AG04450 (cell line): ENCODE measurements around the gene TFDP1. TPM values are rescaled to one million over a fixed set of nuclear protein-coding genes. Genes with fewer than 3 reads are reported as not detected.

Experiments
- CTCF ChIA-PET: fragments of 300-600, 350-600 bp; formaldehyde crosslinking; extraction: SDS; loops from one replicate; lab custom pipeline; 2022; ENCODE audit warnings: antibody characterized with exemption, inconsistent platforms; lab: Charles Lee
- POLR2A ChIA-PET: fragments of 350-600 bp; formaldehyde crosslinking; extraction: SDS; loops from one replicate; lab custom pipeline; 2021; ENCODE audit warnings: antibody characterized with exemption, inconsistent platforms; lab: Yijun Ruan, JAX
- DNase-seq: peaks from one replicate; pipeline ENCODE4 v3.0.0-alpha.2; 2011; ENCODE audit warnings: low read depth, low spot score
- H3K27ac ChIP-seq: one replicate; pipeline ENCODE4 v1.5.1; 2012; ENCODE audit warnings: low read depth, low read length, control low read depth
- H3K27me3 ChIP-seq: one replicate; pipeline ENCODE4 v1.6.0; 2012; ENCODE audit warnings: low read length; ENCODE audit not compliant: control insufficient read depth, insufficient read depth
- H3K4me3 ChIP-seq: 2 replicates; pipeline ENCODE4 v1.5.1; 2011; ENCODE audit warnings: mild to moderate bottlenecking, low read depth, low read length, control low read depth
- H3K9me3 ChIP-seq: 2 replicates; pipeline ENCODE4 v1.5.1; 2012; ENCODE audit warnings: low read length; ENCODE audit not compliant: control insufficient read depth, insufficient read depth
- CTCF ChIP-seq: IDR thresholded peaks from 2 replicates; pipeline ENCODE4 v1.5.1; 2011; ENCODE audit warnings: low read depth, low read length, control low read depth, inconsistent platforms
- polyA plus RNA-seq: library from polyadenylated mRNA; depleted of rRNA; stranded (reverse); fragments of >200 nt; gene quantifications from 2 replicates; pipeline ENCODE4 v1.2.3, GENCODE V29; 2011

TFDP1 gene
- polyA plus RNA-seq, 1 experiment, result 79.7 TPM

- ChIA-PET POLR2A (no interaction called here), CTCF (no interaction called here)
- no peak for DNase-seq
- no peak overlapping the region for H3K27ac ChIP-seq
- H3K27me3 ChIP-seq, result no peaks in the 10 kb centered on the region
- peaks cover 2% of the 10 kb centered on the region; the same call in 1 of the 2 replicates for H3K9me3 ChIP-seq
- no peak overlapping the region for H3K4me3 ChIP-seq
- no peak for TF ChIP-seq CTCF
These were observed 20.9 kb downstream of the TFDP1 start for GRCh38 chr13:113605461-113605860.

- H3K27me3 ChIP-seq, result no peaks in the 10 kb centered on the region
- no peak overlapping the region for H3K4me3 ChIP-seq
- H3K27ac ChIP-seq, result no peak overlapping the region
- no peaks in the 10 kb centered on the region; the same call in 1 of the 2 replicates for H3K9me3 ChIP-seq
- DNase-seq, result no peak
- ChIA-PET POLR2A (no interaction called here), CTCF (no interaction called here)
- TF ChIP-seq CTCF, result no peak
These were observed 21.4 kb downstream of the TFDP1 start for GRCh38 chr13:113605866-113606438.

- CTCF ChIA-PET, result no interaction called here
These were observed 22.7 kb downstream of the TFDP1 start for GRCh38 chr13:113607056-113607888.

GRCh38 chr13:113607889-113608635 lies 23.5 kb downstream of the TFDP1 start:
- no peak overlapping the region for H3K4me3 ChIP-seq
- no peak for TF ChIP-seq CTCF
- H3K27me3 ChIP-seq, result no peaks in the 10 kb centered on the region
- POLR2A ChIA-PET, result no interaction called here
- no peak for DNase-seq
- no peaks in the 10 kb centered on the region; the same call in 1 of the 2 replicates for H3K9me3 ChIP-seq
- CTCF ChIA-PET, result no interaction called here
- H3K27ac ChIP-seq, result no peak overlapping the region

More at GRCh38 chr13:113607056-113607888, 22.7 kb downstream of the TFDP1 start:
- no peaks in the 10 kb centered on the region for H3K27me3 ChIP-seq
- TF ChIP-seq CTCF, result no peak
- DNase-seq, result no peak
- H3K27ac ChIP-seq, result no peak overlapping the region
- no peaks in the 10 kb centered on the region; the same call in 1 of the 2 replicates for H3K9me3 ChIP-seq
- POLR2A ChIA-PET, result no interaction called here
- H3K4me3 ChIP-seq, result no peak overlapping the region
